ENCODE data around the gene EZR.
"Not testable (repeated sequence)": the region's sequence is repeated elsewhere in the genome, so short reads cannot be mapped to it uniquely, and the experiment has no call there.

The EZR gene

GRCh38 chr6:158825951-158826306, 6.8 kb upstream of the EZR start:
- Histone ChIP-seq H3K4me3 (no peak overlapping the region), H3K27ac (no peak overlapping the region)
- no peak for DNase-seq (ENCODE audit: low spot score)
- TF ChIP-seq CTCF (IDR thresholded peaks at IDR 0.05): no peak

GRCh38 chr6:158825038-158825950, 6.1 kb upstream of the EZR start:
- no peak overlapping the region for H3K27ac ChIP-seq
- no peak overlapping the region for H3K4me3 ChIP-seq
- no peak for DNase-seq (ENCODE audit: low spot score)
- TF ChIP-seq CTCF (IDR thresholded peaks at IDR 0.05): no peak

- not testable (repeated sequence) for DNase-seq (ENCODE audit: low spot score); H3K27ac ChIP-seq
Observed at GRCh38 chr6:158823616-158824015, 4.4 kb upstream of the EZR start.

GRCh38 chr6:158819977-158820622, 932 bp upstream of the EZR start:
- DNase-seq (ENCODE audit: low spot score): no peak
- TF ChIP-seq CTCF (IDR thresholded peaks at IDR 0.05): no peak
- no peak overlapping the region for H3K4me3 ChIP-seq
- H3K27ac ChIP-seq: peak overlapping the region; percentile 93 to 100

More at GRCh38 chr6:158823616-158824015, 4.4 kb upstream of the EZR start:
- not testable (repeated sequence) for H3K4me3 ChIP-seq

GRCh38 chr6:158818581-158819212, 471 bp downstream of the EZR start:
- peak; percentile 83 for DNase-seq (ENCODE audit: low spot score)
- no peak for TF ChIP-seq CTCF (IDR thresholded peaks at IDR 0.05)
- H3K27ac ChIP-seq: peak overlapping the region; percentile 93 to 100
- peak overlapping the region; percentile 99 for H3K4me3 ChIP-seq

- peak; percentile 83 for DNase-seq (ENCODE audit: low spot score)
- no peak for TF ChIP-seq CTCF (IDR thresholded peaks at IDR 0.05)
- H3K27ac ChIP-seq: peak overlapping the region; percentile 93 to 100
- H3K4me3 ChIP-seq: peak overlapping the region; percentile 99
Observed at GRCh38 chr6:158817728-158818580, 1.2 kb downstream of the EZR start.

Data from coronary artery (tissue), 2 donors.